DOHH2 (cell line): ENCODE measurements around the gene GNL3.

Experiments used
- CTCF ChIP-seq: fragments of 200-600 bp; sonication (generic); IDR thresholded peaks from one replicate; pipeline ENCODE4 v1.5.1; 2014; ENCODE audit warnings: antibody characterized with exemption, mild to moderate bottlenecking, low read depth, low read length; ENCODE audit not compliant: poor library complexity, severe bottlenecking
- EZH2phosphoT487 ChIP-seq: fragments of 200-600 bp; sonication (generic); IDR thresholded peaks from 2 replicates; pipeline ENCODE4 v1.6.1; 2017; ENCODE audit warnings: borderline replicate concordance, mild to moderate bottlenecking, antibody characterized with exemption, low read length, moderate library complexity, mixed read lengths

GRCh38 chr3:52693071-52693470 lies 7.2 kb downstream of the GNL3 start:
- no peak for TF ChIP-seq CTCF
- TF ChIP-seq EZH2phosphoT487: no peak
